ENCODE measurements around the gene TPCN1.

TPCN1 gene

GRCh38 chr12:113289361-113289760, 68.1 kb downstream of the TPCN1 start:
- DNase-seq, result no peak

- no peak for DNase-seq
These were observed 69.2 kb downstream of the TPCN1 start for GRCh38 chr12:113290506-113290905.

- no peak for DNase-seq
These were observed 70.3 kb downstream of the TPCN1 start for GRCh38 chr12:113291586-113291985.

- no peak for DNase-seq
These were observed 70.8 kb downstream of the TPCN1 start for GRCh38 chr12:113292091-113292490.

- DNase-seq, result no peak
These were observed 71.3 kb downstream of the TPCN1 start for GRCh38 chr12:113292547-113292946.

- DNase-seq, result no peak
These were observed 71.8 kb downstream of the TPCN1 start for GRCh38 chr12:113293100-113293499.

GRCh38 chr12:113295886-113296556, 74.8 kb downstream of the TPCN1 start:
- DNase-seq, result no peak

- DNase-seq, result no peak
These were observed 75.4 kb downstream of the TPCN1 start for GRCh38 chr12:113296557-113297213.

- DNase-seq, result no peak
These were observed 75.9 kb downstream of the TPCN1 start for GRCh38 chr12:113297214-113297587.

GRCh38 chr12:113297621-113298471, 76.6 kb downstream of the TPCN1 start:
- no peak for DNase-seq

- DNase-seq, result no peak
These were observed 77.2 kb downstream of the TPCN1 start for GRCh38 chr12:113298472-113298817.

GRCh38 chr12:113298861-113299545, 77.7 kb downstream of the TPCN1 start:
- DNase-seq, result no peak

GRCh38 chr12:113299619-113300237, 78.5 kb downstream of the TPCN1 start:
- DNase-seq, result no peak

- DNase-seq, result no peak
These were observed 80.5 kb downstream of the TPCN1 start for GRCh38 chr12:113301811-113302210.

- DNase-seq, result no peak
These were observed 81.2 kb downstream of the TPCN1 start for GRCh38 chr12:113302466-113302865.

- no peak for DNase-seq
These were observed 81.8 kb downstream of the TPCN1 start for GRCh38 chr12:113302886-113303640.

GRCh38 chr12:113305281-113305856, 84.1 kb downstream of the TPCN1 start:
- no peak for DNase-seq

- DNase-seq, result no peak
These were observed 85.1 kb downstream of the TPCN1 start for GRCh38 chr12:113306382-113306781.

GRCh38 chr12:113310489-113310888, 89.2 kb downstream of the TPCN1 start:
- no peak for DNase-seq

- DNase-seq, result no peak
These were observed 92.9 kb downstream of the TPCN1 start for GRCh38 chr12:113314121-113314529.

- DNase-seq, result no peak
These were observed 94.1 kb downstream of the TPCN1 start for GRCh38 chr12:113315358-113315757.

GRCh38 chr12:113316155-113316554, 94.9 kb downstream of the TPCN1 start:
- DNase-seq, result no peak
